HepG2 (cell line): ENCODE data around the gene DAD1. TPM values are rescaled to one million over a fixed set of nuclear protein-coding genes. Genes with fewer than 3 reads are reported as not detected.
A peak's percentile ranks its signal among the peaks of the same experiment; 100 is the strongest.

ENCODE experiments used
- ADNP ChIP-seq: sonication (generic); formaldehyde crosslinking; IDR thresholded peaks from 2 replicates; pipeline ENCODE4 v1.4.0; 2020; ENCODE audit warnings: missing genetic modification reagents
- ARID4A ChIP-seq: sonication (generic); formaldehyde crosslinking; IDR thresholded peaks from 2 replicates; pipeline ENCODE4 v1.5.0; 2020; ENCODE audit warnings: mild to moderate bottlenecking, missing genetic modification reagents, borderline replicate concordance
- ATF2 ChIP-seq: sonication (generic); formaldehyde crosslinking; IDR thresholded peaks from 2 replicates; pipeline ENCODE4 v1.4.0; 2020; ENCODE audit warnings: missing genetic modification reagents
- CAMTA2 ChIP-seq: sonication (generic); formaldehyde crosslinking; IDR thresholded peaks from 2 replicates; pipeline ENCODE4 v1.4.0; 2020; ENCODE audit warnings: mild to moderate bottlenecking, missing genetic modification reagents, borderline replicate concordance
- DDIT3 ChIP-seq: sonication (generic); formaldehyde crosslinking; IDR thresholded peaks from 2 replicates; pipeline ENCODE4 v1.4.0; 2020; ENCODE audit warnings: mild to moderate bottlenecking, missing genetic modification reagents
- HMGXB4 ChIP-seq, 2 experiments: sonication (generic) in 1 of 2; formaldehyde crosslinking in 1 of 2; IDR thresholded peaks; 2 replicates each; pipeline versions ENCODE4 v1.4.0 to v1.6.1; 2018 to 2020; ENCODE audit warnings: missing genetic modification reagents in 2 of 2, borderline replicate concordance in 1 of 2, low read depth in 1 of 2, mild to moderate bottlenecking in 1 of 2, missing biosample characterization in 1 of 2
- HNRNPLL ChIP-seq: fragments of 200-400 bp; formaldehyde crosslinking; IDR thresholded peaks from 2 replicates; pipeline ENCODE4 v1.6.1; 2017; ENCODE audit warnings: mild to moderate bottlenecking, low read depth, low read length; ENCODE audit not compliant: poor library complexity, severe bottlenecking
- KLF11 ChIP-seq: IDR thresholded peaks from 2 replicates; pipeline ENCODE4 v1.6.1; 2016; ENCODE audit warnings: missing compliant biosample characterization
- POLR2G ChIP-seq: fragments of 200-400 bp; formaldehyde crosslinking; IDR thresholded peaks from 2 replicates; pipeline ENCODE4 v1.6.1; 2018; ENCODE audit warnings: mild to moderate bottlenecking, low read depth, low read length, moderate library complexity
- TRIM22 ChIP-seq: fragments of 450-650 bp; IDR thresholded peaks from 2 replicates; pipeline ENCODE4 v1.6.1; 2017
- USF2 ChIP-seq, 2 experiments: sonication (generic) in 1 of 2; formaldehyde crosslinking in 1 of 2; IDR thresholded peaks; 2 replicates each; pipeline versions ENCODE4 v1.5.1 to v1.6.1; 2011 to 2020; ENCODE audit warnings: borderline replicate concordance in 1 of 2, low read depth in 1 of 2, low read length in 1 of 2, mild to moderate bottlenecking in 1 of 2, missing genetic modification reagents in 1 of 2, moderate library complexity in 1 of 2
- ZNF629 ChIP-seq: sonication (generic); formaldehyde crosslinking; conservative IDR thresholded peaks from 2 replicates; pipeline ENCODE4 v1.5.0; 2020; ENCODE audit warnings: missing genetic modification reagents
- ZNF660 ChIP-seq: sonication (generic); formaldehyde crosslinking; IDR thresholded peaks from 2 replicates; pipeline ENCODE4 v1.5.1; 2020; ENCODE audit warnings: mild to moderate bottlenecking, low read depth, missing genetic modification reagents, borderline replicate concordance
- ZNF775 ChIP-seq: sonication (generic); formaldehyde crosslinking; IDR thresholded peaks from 2 replicates; pipeline ENCODE4 v1.4.0; 2020; ENCODE audit warnings: missing genetic modification reagents, mild to moderate bottlenecking, moderate library complexity, borderline replicate concordance
- ZNF788 ChIP-seq: sonication (generic); formaldehyde crosslinking; IDR thresholded peaks from 2 replicates; pipeline ENCODE4 v1.5.0; 2020; ENCODE audit warnings: mild to moderate bottlenecking, missing genetic modification reagents, borderline replicate concordance
- polyA plus RNA-seq, 8 experiments: library from polyadenylated mRNA; depleted of rRNA in 3 of 8; stranded (reverse) in 7 of 8; unstranded in 1 of 8; fragments of >200 nt; fragmentation: Illumina TruSeq in 4 of 8; extraction: Trizol in 4 of 8; gene quantifications; 2 replicates each; pipeline versions ENCODE4 v1.2.1 to v1.2.3, GENCODE V29; 2011 to 2016; ENCODE audit warnings: low read depth in 4 of 8, missing spikeins in 1 of 8, mixed read lengths in 1 of 8; ENCODE audit not compliant: insufficient read depth in 1 of 8
- total RNA-seq, 5 experiments: library from RNA; depleted of rRNA; stranded (reverse); fragments of >200 nt; fragmentation: Illumina TruSeq; extraction: Trizol; gene quantifications; 2 replicates each; pipeline ENCODE4 v1.2.3, GENCODE V29; 2016; ENCODE audit warnings: low read depth in 1 of 5

Gene DAD1
- total and polyA plus RNA-seq, 2 of the 13 experiments (the other 11 are each of a cell fraction or from before 2014, with no cell fraction given), result 558 to 626 TPM

- TF ChIP-seq ATF2 (CRISPR knock-in tag) (peak; percentile 55; the same call in 1 of the 2 replicates), CAMTA2 (CRISPR knock-in tag) (no peak), USF2 (IDR thresholded peaks at IDR 0.05; ENCODE audit: low read depth, low read length) (no peak), USF2 (CRISPR knock-in tag; IDR thresholded peaks at IDR 0.05; ENCODE audit: borderline replicate concordance) (no peak), HNRNPLL (no peak), DDIT3 (CRISPR knock-in tag) (no peak), ARID4A (CRISPR knock-in tag) (no peak; the same call in 1 of the 2 replicates), KLF11 (CRISPR knock-in tag) (no peak), ZNF660 (CRISPR knock-in tag) (no peak), ZNF775 (CRISPR knock-in tag) (no peak), TRIM22 (no peak), HMGXB4 (CRISPR knock-in tag; IDR thresholded peaks at IDR 0.05; ENCODE audit: borderline replicate concordance in 1 of 2, low read depth in 1 of 2) (peak; percentile 80 to 85), ADNP (no peak), ZNF629 (CRISPR knock-in tag) (no peak), POLR2G (0 out of 2 replicates have a peak, but pooled peaks have one; percentile 25), ZNF788 (CRISPR knock-in tag) (no peak; the same call in 1 of the 2 replicates)
These were observed 18.7 kb downstream of the DAD1 start (continued) for GRCh38 chr14:22570132-22570949.
